Fibroblast of lung (primary cell): ENCODE data around the gene KREMEN1. TPM values are rescaled to one million over a fixed set of nuclear protein-coding genes. Genes with fewer than 3 reads are reported as not detected.

Experiments used
- DNase-seq, 2 donors: peaks; one replicate each; pipeline versions ENCODE4 v3.0.0 to v3.0.0-alpha.2; 2010; ENCODE audit warnings: low read depth in 2 of 2
- H2AFZ ChIP-seq: 2 replicates; pipeline ENCODE4 v1.5.1; 2012; ENCODE audit warnings: low read length, control low read depth, inconsistent platforms
- H3K27ac ChIP-seq: 2 replicates; pipeline ENCODE4 v1.5.1; 2011; ENCODE audit warnings: low read length, control low read depth; ENCODE audit not compliant: insufficient read depth
- H3K27me3 ChIP-seq: 2 replicates; pipeline ENCODE4 v1.5.1; 2011; ENCODE audit warnings: mild to moderate bottlenecking, low read length; ENCODE audit not compliant: control insufficient read depth, insufficient read depth
- H3K36me3 ChIP-seq: 2 replicates; pipeline ENCODE4 v1.5.1; 2011; ENCODE audit warnings: low read length; ENCODE audit not compliant: control insufficient read depth, insufficient read depth
- H3K4me1 ChIP-seq: 2 replicates; pipeline ENCODE4 v1.5.1; 2011; ENCODE audit warnings: low read length; ENCODE audit not compliant: control insufficient read depth, insufficient read depth; ENCODE audit errors: extremely low read depth
- H3K4me2 ChIP-seq: 2 replicates; pipeline ENCODE4 v1.5.1; 2011; ENCODE audit warnings: low read length, control low read depth; ENCODE audit not compliant: insufficient read depth; ENCODE audit errors: extremely low read depth
- H3K4me3 ChIP-seq, 4 experiments: fragments of 200-600 bp in 1 of 4; sonication (generic) in 1 of 4; replicated peaks in 1 of 4; 2 replicates each; pipeline ENCODE4 v1.5.1; 2011 to 2016; ENCODE audit warnings: low read length in 4 of 4, low read depth in 3 of 4, mild to moderate bottlenecking in 3 of 4, control low read depth in 2 of 4, inconsistent platforms in 1 of 4, mixed read lengths in 1 of 4; ENCODE audit not compliant: insufficient read depth in 1 of 4; ENCODE audit errors: control extremely low read depth in 1 of 4
- H3K79me2 ChIP-seq: 2 replicates; pipeline ENCODE4 v1.5.1; 2012; ENCODE audit warnings: mild to moderate bottlenecking, low read length, inconsistent platforms; ENCODE audit not compliant: control insufficient read depth, insufficient read depth
- H3K9ac ChIP-seq: 2 replicates; pipeline ENCODE4 v1.5.1; 2011; ENCODE audit warnings: mild to moderate bottlenecking, low read length, control low read depth; ENCODE audit not compliant: insufficient read depth
- H3K9me3 ChIP-seq: 2 replicates; pipeline ENCODE4 v1.5.1; 2012; ENCODE audit warnings: low read depth, low read length; ENCODE audit not compliant: control insufficient read depth, insufficient read depth
- H4K20me1 ChIP-seq: 2 replicates; pipeline ENCODE4 v1.5.1; 2011; ENCODE audit warnings: low read length; ENCODE audit not compliant: control insufficient read depth, insufficient read depth; ENCODE audit errors: extremely low read depth
- EZH2 ChIP-seq: IDR thresholded peaks from 2 replicates; pipeline ENCODE4 v1.5.1; 2012; ENCODE audit warnings: low read length, control low read depth, mild to moderate bottlenecking; ENCODE audit errors: missing control alignments
- polyA plus RNA-seq, 2 donors: library from polyadenylated mRNA; depleted of rRNA in 1 of 2; stranded (reverse) in 1 of 2; unstranded in 1 of 2; fragments of >200 nt; gene quantifications; 2 replicates each; pipeline ENCODE4 v1.2.1, GENCODE V29; 2011 to 2012; ENCODE audit warnings: missing spikeins in 1 of 2
- total RNA-seq: library from RNA; depleted of rRNA; stranded (reverse); fragments of >200 nt; gene quantifications from 2 replicates; pipeline ENCODE4 v1.2.1, GENCODE V29; 2014
- TF ChIP-seq, protein P1 (sequence below), 2 donors: IDR thresholded peaks in 1 of 2; conservative IDR thresholded peaks in 1 of 2; 1 replicate in 1 of 2; 2 replicates in 1 of 2; pipeline ENCODE4 v1.5.1; 2011 to 2012; ENCODE audit warnings: low read length in 2 of 2, control low read depth in 1 of 2, inconsistent platforms in 1 of 2, low read depth in 1 of 2, mild to moderate bottlenecking in 1 of 2

KREMEN1 gene
- total and polyA plus RNA-seq, 2 donors (not counting 1 experiment from before 2014, with no cell fraction given) = 7.0 to 12.9 TPM

DNA sequence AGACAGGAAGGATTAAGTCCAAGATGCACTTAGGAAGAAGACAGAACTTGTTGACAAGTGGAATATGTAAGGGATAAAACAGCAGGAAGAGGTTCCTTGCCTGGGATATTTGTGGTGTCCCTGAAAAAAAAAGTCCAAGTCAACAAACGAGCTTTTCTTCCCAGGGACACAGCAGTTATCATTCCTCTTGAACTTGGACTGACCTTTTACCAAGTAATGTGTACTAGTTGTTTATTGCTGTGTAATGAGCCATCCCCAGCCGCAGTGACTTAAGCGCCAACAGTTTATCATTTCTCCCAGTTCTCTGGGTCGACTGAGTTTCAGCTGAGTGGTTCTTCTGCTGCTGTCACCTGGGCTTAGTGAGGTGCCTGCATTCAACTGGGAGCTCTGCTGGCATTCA is 37.0 kb downstream of the KREMEN1 start:
- Histone ChIP-seq H4K20me1 (no peaks in the 10 kb centered on the region), H3K9me3 (no peaks in the 10 kb centered on the region), H3K79me2 (no peaks in the 10 kb centered on the region), H3K36me3 (no peaks in the 10 kb centered on the region), H2AFZ (no peak overlapping the region), H3K4me1 (no peaks in the 10 kb centered on the region), H3K9ac (no peak overlapping the region), H3K4me2 (no peak overlapping the region), H3K27me3 (no peaks in the 10 kb centered on the region), H3K4me3 (no peak overlapping the region), H3K27ac (no peak overlapping the region)
- TF ChIP-seq, protein P1, sequence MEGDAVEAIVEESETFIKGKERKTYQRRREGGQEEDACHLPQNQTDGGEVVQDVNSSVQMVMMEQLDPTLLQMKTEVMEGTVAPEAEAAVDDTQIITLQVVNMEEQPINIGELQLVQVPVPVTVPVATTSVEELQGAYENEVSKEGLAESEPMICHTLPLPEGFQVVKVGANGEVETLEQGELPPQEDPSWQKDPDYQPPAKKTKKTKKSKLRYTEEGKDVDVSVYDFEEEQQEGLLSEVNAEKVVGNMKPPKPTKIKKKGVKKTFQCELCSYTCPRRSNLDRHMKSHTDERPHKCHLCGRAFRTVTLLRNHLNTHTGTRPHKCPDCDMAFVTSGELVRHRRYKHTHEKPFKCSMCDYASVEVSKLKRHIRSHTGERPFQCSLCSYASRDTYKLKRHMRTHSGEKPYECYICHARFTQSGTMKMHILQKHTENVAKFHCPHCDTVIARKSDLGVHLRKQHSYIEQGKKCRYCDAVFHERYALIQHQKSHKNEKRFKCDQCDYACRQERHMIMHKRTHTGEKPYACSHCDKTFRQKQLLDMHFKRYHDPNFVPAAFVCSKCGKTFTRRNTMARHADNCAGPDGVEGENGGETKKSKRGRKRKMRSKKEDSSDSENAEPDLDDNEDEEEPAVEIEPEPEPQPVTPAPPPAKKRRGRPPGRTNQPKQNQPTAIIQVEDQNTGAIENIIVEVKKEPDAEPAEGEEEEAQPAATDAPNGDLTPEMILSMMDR (conservative IDR thresholded peaks at IDR 0.05 in 1 of 2, IDR thresholded peaks at IDR 0.05 in 1 of 2; ENCODE audit: low read depth in 1 of 2, low read length in 2 of 2) = no peak
- TF ChIP-seq EZH2 = no peak
- DNase-seq = peak; percentile 23 to 43

DNA sequence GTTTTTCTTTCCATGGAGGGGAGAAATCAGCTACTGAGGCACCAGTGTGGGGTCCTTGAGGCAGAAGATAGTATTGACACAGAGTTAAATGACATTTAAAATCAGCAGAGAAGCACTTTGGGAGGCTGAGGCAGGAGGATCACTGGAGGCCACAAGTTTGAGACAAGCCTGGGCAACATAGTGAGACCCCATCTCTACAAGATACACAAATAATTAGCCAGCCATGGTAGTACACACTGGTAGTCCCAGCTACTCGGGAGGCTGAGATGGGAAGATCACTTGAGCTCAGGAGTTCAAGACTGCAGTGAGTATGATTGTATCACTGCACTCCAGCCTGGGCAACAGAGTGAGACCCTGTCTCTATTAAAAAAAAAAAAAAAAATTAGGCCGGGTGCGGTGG is 38.1 kb downstream of the KREMEN1 start:
- Histone ChIP-seq H3K79me2 (no peaks in the 10 kb centered on the region), H3K27me3 (no peaks in the 10 kb centered on the region), H3K9me3 (no peaks in the 10 kb centered on the region), H4K20me1 (no peaks in the 10 kb centered on the region), H3K4me2 (no peak overlapping the region), H3K4me3 (no peak overlapping the region), H3K36me3 (no peaks in the 10 kb centered on the region), H2AFZ (no peak overlapping the region), H3K4me1 (no peaks in the 10 kb centered on the region), H3K27ac (no peak overlapping the region), H3K9ac (no peak overlapping the region)
- DNase-seq = no peak
- TF ChIP-seq EZH2 = no peak
- TF ChIP-seq, protein P1 (conservative IDR thresholded peaks at IDR 0.05 in 1 of 2, IDR thresholded peaks at IDR 0.05 in 1 of 2; ENCODE audit: low read depth in 1 of 2, low read length in 2 of 2) = no peak

DNA sequence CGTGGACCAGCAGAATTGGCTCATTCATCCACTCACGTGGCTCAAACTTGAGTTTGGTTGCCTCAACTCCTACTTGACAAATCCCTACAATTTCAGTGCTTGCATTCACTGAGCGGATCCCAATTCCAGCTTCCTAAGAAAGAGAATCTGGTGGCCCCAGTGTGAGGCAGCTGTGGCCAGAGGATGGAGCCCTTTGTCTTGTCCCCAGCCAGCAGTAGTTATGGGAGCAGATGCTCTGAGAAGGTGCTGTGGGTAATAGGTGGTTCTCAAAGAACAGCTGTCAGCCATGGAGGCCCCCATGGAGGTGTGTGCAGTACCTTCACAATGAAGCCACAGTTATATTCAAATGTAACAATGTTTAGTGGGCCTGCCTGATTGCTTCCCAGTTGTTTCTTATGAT is 39.3 kb downstream of the KREMEN1 start:
- no peaks in the 10 kb centered on the region for H3K4me1 ChIP-seq
- no peak for DNase-seq
- H3K9ac ChIP-seq = no peak overlapping the region
- no peaks in the 10 kb centered on the region for H3K27me3 ChIP-seq
- H3K4me2 ChIP-seq = no peak overlapping the region
- H3K27ac ChIP-seq = no peak overlapping the region
- no peak overlapping the region for H3K4me3 ChIP-seq
- no peak overlapping the region for H2AFZ ChIP-seq
- H4K20me1 ChIP-seq = no peaks in the 10 kb centered on the region
- TF ChIP-seq, protein P1 (conservative IDR thresholded peaks at IDR 0.05 in 1 of 2, IDR thresholded peaks at IDR 0.05 in 1 of 2; ENCODE audit: low read depth in 1 of 2, low read length in 2 of 2) = no peak
- no peak for TF ChIP-seq EZH2
- H3K9me3 ChIP-seq = no peaks in the 10 kb centered on the region
- no peaks in the 10 kb centered on the region for H3K36me3 ChIP-seq
- no peaks in the 10 kb centered on the region for H3K79me2 ChIP-seq
